Neuron (in vitro differentiated cells): ENCODE results near the gene CCDC33.

Experiments
- H2AFZ ChIP-seq: one replicate; pipeline ENCODE4 v1.6.1; 2013; ENCODE audit warnings: low read depth, mild to moderate bottlenecking, inconsistent platforms, low read length, moderate library complexity
- H3K27me3 ChIP-seq: one replicate; pipeline ENCODE4 v1.6.1; 2013; ENCODE audit warnings: low read length; ENCODE audit not compliant: insufficient read depth
- H3K36me3 ChIP-seq: one replicate; pipeline ENCODE4 v1.6.1; 2013; ENCODE audit warnings: low read length; ENCODE audit not compliant: insufficient read depth
- H3K4me1 ChIP-seq: one replicate; pipeline ENCODE4 v1.6.1; 2013; ENCODE audit warnings: low read length; ENCODE audit not compliant: insufficient read depth
- H3K4me3 ChIP-seq: 2 replicates; pipeline ENCODE4 v1.5.1; 2013; ENCODE audit warnings: mild to moderate bottlenecking, low read length, moderate library complexity
- H3K9me3 ChIP-seq: one replicate; pipeline ENCODE4 v1.6.1; 2013; ENCODE audit warnings: low read length

Gene CCDC33

DNA sequence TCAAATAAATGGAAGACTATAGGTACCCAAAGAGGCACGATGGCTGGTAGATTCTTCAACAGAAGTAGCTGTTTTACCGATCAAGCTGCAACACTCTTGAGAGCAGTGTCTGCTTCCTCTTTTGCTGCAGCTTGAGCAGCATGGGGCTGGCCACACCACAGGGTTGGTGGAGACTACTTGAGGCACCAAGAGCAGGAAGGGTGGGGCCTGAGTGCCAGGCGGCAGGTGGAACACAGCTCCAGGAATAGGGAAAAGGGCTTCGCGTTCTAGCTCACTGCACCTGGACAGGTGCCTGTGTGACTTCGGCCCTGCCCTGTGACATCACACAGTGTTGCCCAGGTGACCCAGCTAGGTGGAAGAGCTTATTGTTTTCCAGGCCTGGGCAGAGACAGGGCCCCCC, at the start of gene CCDC33:
Gene CCDC33, plus strand, starts transcription at position 365 of the 400 bp plus-strand sequence. CDS start 394 bp downstream, outside the sequence.
- no peaks in the 10 kb centered on the region for H3K27me3 ChIP-seq
- no peaks in the 10 kb centered on the region for H3K9me3 ChIP-seq
- no peaks in the 10 kb centered on the region for H3K4me1 ChIP-seq
- H3K4me3 ChIP-seq, result no peak within 1 kb of the TSS
- no peaks in the 10 kb centered on the region for H3K36me3 ChIP-seq
- H2AFZ ChIP-seq, result no peak within 1 kb of the TSS

GRCh38 chr15:74188216-74188615, 47.9 kb upstream of the CCDC33 start:
- H3K9me3 ChIP-seq, result no peaks in the 10 kb centered on the region
- no peaks in the 10 kb centered on the region for H3K27me3 ChIP-seq
- H2AFZ ChIP-seq, result no peak overlapping the region
- H3K36me3 ChIP-seq, result no peaks in the 10 kb centered on the region
- H3K4me3 ChIP-seq, result no peak overlapping the region
- peaks cover 10% of the 10 kb centered on the region for H3K4me1 ChIP-seq

GRCh38 chr15:74191798-74192197, 44.3 kb upstream of the CCDC33 start:
- Histone ChIP-seq H3K36me3 (no peaks in the 10 kb centered on the region), H3K4me3 (no peak overlapping the region)

DNA sequence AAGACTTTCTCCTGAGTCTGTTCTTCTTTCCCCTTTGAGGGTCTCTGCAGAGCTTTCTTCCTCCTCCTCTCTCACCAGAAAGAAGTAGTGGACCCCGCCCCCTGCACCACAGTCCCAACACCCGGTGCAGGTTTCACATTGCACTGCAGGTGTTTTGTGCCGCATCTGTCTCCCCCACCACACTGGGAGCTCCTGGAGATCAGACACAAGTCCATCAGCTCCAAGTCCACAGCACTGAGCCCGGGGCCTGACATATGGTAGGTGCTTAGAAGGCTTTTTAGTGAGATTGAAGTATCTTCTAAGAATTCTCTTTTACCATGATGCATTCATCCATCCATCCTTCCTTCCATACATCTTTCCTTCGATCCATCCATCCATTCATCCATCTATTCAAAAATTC, 43.4 kb upstream of the CCDC33 start:
- no peak overlapping the region for H3K4me3 ChIP-seq
- no peaks in the 10 kb centered on the region for H3K36me3 ChIP-seq
- peaks cover 10% of the 10 kb centered on the region for H3K4me1 ChIP-seq
- H3K9me3 ChIP-seq, result no peaks in the 10 kb centered on the region
- no peak overlapping the region for H2AFZ ChIP-seq
- H3K27me3 ChIP-seq, result no peaks in the 10 kb centered on the region

More at GRCh38 chr15:74191798-74192197, 44.3 kb upstream of the CCDC33 start:
- Histone ChIP-seq H3K4me1 (peaks cover 10% of the 10 kb centered on the region), H3K27me3 (no peaks in the 10 kb centered on the region), H2AFZ (no peak overlapping the region), H3K9me3 (no peaks in the 10 kb centered on the region)

DNA sequence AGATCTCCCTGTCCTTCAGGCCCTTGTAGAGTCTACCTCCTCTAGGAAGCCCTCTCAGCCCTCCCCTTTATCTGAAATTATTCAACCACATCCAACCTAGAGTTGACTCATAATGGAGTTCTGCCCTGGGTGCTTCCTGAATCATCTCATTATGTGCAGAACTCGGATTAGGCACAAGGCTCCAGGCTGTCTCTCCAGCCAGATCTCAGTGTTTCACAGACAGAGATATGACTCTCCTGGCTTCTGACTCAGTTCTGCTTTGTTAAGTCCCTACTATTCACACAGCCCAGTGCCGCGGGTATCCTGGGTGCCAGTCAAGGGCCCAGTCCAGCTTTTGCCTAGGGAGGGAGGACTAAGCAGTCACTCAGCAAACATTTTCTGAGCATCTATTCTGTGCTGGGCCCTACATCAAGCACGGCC, 42.8 kb upstream of the CCDC33 start:
- Histone ChIP-seq H3K9me3 (no peaks in the 10 kb centered on the region), H3K4me1 (peaks cover 10% of the 10 kb centered on the region), H2AFZ (no peak overlapping the region), H3K27me3 (no peaks in the 10 kb centered on the region), H3K4me3 (no peak overlapping the region), H3K36me3 (no peaks in the 10 kb centered on the region)

GRCh38 chr15:74193905-74194304, 42.2 kb upstream of the CCDC33 start:
- H3K27me3 ChIP-seq, result no peaks in the 10 kb centered on the region
- no peaks in the 10 kb centered on the region for H3K9me3 ChIP-seq
- H3K36me3 ChIP-seq, result no peaks in the 10 kb centered on the region
- H3K4me3 ChIP-seq, result no peak overlapping the region
- H3K4me1 ChIP-seq, result peaks cover 10% of the 10 kb centered on the region
- H2AFZ ChIP-seq, result no peak overlapping the region

DNA sequence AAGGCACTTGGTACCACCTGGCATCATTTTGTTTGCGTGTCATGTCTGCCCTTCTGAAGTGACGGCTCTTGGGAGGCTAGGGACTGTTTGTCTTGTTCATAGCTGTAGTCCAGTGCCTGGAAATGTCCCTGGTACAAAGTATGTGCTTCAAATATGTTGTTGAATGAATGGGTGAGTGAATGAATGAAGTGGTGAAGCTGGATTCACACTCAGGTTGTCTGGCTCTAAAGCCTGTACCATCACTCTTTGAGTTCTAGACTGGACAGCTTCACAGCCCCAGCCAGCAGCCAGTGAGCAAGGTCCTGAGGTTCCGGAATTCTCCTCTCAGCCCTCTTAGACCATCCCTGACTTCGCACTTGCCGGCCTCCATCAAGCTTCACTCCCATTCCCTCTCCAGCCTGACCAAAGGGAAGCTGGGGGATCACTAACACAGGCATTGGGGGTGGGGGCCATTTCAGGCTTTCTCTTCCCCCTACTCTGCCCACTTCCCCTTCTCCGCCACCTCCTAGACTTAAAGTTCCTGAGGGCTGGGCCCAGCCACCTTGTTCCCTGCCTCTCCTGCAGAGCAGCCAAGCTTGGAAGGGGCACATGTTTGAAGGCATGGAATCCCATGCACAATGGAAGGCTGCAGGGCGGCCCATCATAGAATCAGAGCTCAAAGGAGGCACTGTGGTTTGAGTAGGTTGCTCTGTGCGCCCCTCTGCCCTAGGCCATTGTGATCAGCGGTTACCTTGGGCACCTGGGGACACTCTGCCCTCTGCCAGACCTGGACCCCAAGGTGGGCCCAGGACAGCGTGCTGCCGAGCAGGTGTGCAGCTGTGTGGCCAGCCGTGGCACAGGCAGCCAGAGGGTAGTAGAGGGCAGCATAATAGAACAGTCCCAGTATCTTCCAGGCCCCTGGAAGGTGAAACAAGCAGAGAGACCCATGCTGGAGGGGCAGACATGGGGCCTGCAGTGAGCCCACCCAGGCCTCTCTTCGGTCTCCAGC, 41.3 kb upstream of the CCDC33 start:
- no peaks in the 10 kb centered on the region for H3K36me3 ChIP-seq
- no peak overlapping the region for H3K4me3 ChIP-seq
- H3K4me1 ChIP-seq, result peaks cover 10% of the 10 kb centered on the region
- no peak overlapping the region for H2AFZ ChIP-seq
- no peaks in the 10 kb centered on the region for H3K27me3 ChIP-seq
- H3K9me3 ChIP-seq, result no peaks in the 10 kb centered on the region

- Histone ChIP-seq H2AFZ (no peak overlapping the region), H3K27me3 (no peaks in the 10 kb centered on the region), H3K4me3 (no peak overlapping the region), H3K9me3 (no peaks in the 10 kb centered on the region), H3K4me1 (peaks cover 16% of the 10 kb centered on the region), H3K36me3 (no peaks in the 10 kb centered on the region)
Measured at GRCh38 chr15:74196175-74196574, 40.0 kb upstream of the CCDC33 start.

GRCh38 chr15:74197176-74197965, 38.8 kb upstream of the CCDC33 start:
- Histone ChIP-seq H3K4me1 (peaks cover 19% of the 10 kb centered on the region), H3K27me3 (no peaks in the 10 kb centered on the region), H2AFZ (no peak overlapping the region), H3K9me3 (no peaks in the 10 kb centered on the region), H3K36me3 (no peaks in the 10 kb centered on the region), H3K4me3 (no peak overlapping the region)

- peaks cover 36% of the 10 kb centered on the region for H3K4me1 ChIP-seq
- no peak overlapping the region for H3K4me3 ChIP-seq
- H3K36me3 ChIP-seq, result no peaks in the 10 kb centered on the region
- no peaks in the 10 kb centered on the region for H3K27me3 ChIP-seq
- H2AFZ ChIP-seq, result no peak overlapping the region
- H3K9me3 ChIP-seq, result no peaks in the 10 kb centered on the region
Measured at GRCh38 chr15:74199297-74199652, 36.9 kb upstream of the CCDC33 start.

DNA sequence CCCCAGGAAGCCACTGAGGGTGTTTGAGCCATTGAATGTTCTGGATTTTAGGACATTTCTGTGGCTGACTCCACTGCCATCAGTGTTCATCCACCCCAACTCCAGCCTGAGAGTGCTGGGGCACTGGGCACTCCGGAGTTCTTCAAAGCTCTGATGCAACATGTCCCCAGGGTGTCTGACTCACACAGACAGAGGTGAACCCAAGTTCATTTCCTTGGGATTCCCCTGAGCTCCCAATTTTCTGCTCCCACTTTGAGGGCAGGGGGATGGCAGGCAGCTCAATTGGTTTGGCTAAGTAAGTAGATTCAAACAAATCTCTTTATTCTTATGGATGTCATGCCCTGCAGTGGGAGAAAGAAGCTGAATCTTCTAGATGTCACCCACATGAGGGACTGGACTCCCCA, 35.7 kb upstream of the CCDC33 start:
- Histone ChIP-seq H3K4me1 (peaks cover 38% of the 10 kb centered on the region), H3K36me3 (no peaks in the 10 kb centered on the region), H2AFZ (no peak overlapping the region), H3K4me3 (no peak overlapping the region), H3K27me3 (no peaks in the 10 kb centered on the region), H3K9me3 (no peaks in the 10 kb centered on the region)

DNA sequence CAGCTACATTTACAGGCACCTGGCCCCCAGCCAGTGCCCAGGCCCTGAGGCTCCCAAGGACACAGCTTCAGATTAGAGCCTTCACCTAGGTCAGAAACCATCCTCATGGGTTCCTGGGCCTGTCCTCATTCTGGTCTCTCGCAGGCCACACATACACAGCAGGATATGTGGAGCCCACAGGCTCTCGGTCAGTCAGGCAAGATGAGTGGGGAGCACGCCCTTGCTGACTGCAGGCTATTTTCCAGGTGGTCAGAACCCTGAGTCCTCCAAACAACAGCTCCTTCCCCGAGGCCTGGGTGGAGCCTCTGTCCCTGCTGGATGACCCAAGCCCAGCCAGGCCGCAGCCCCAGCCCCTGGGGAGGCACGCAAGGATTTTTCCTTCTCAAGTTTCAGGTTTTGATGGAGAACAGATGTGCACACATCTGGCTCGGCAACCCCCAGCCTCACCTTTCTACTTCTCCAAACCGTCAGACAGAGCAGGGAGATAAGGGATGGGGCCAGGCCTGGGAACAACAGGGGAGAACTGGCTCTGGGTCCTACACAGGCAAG, 35.2 kb upstream of the CCDC33 start:
- Histone ChIP-seq H3K27me3 (no peaks in the 10 kb centered on the region), H2AFZ (no peak overlapping the region), H3K9me3 (no peaks in the 10 kb centered on the region), H3K4me1 (peaks cover 38% of the 10 kb centered on the region), H3K4me3 (no peak overlapping the region), H3K36me3 (no peaks in the 10 kb centered on the region)
